CD4-positive, alpha-beta T cell treated with Interleukin-4 for 4 hours (primary cell): Measurements from ENCODE around the gene SMC6.

Source experiments
- DNase-seq: peaks from one replicate; pipeline ENCODE4 v3.0.0-alpha.2; 2020

SMC6 gene

GRCh38 chr2:17753803-17754663 is at the start of gene SMC6, which contains the start of gene GEN1:
SMC6 (minus strand) TSS chr2:17753810; CDS start chr2:17745946, 7,864 bp downstream.
GEN1 (plus strand) TSS chr2:17754138; CDS start chr2:17759944, 5,806 bp downstream.
- DNase-seq = peak; percentile 87

GRCh38 chr2:17800693-17801458 is 47.3 kb upstream of the SMC6 start:
- no peak for DNase-seq

- DNase-seq = no peak
These were observed 46.6 kb upstream of the SMC6 start for GRCh38 chr2:17800219-17800618.

GRCh38 chr2:17799301-17800120 is 45.9 kb upstream of the SMC6 start:
- DNase-seq = no peak

GRCh38 chr2:17798338-17798737 is 44.7 kb upstream of the SMC6 start:
- no peak for DNase-seq

- DNase-seq = no peak
These were observed 41.7 kb upstream of the SMC6 start for GRCh38 chr2:17795309-17795708.

- DNase-seq = no peak
These were observed 40.3 kb upstream of the SMC6 start for GRCh38 chr2:17793803-17794354.

GRCh38 chr2:17793296-17793695 is 39.7 kb upstream of the SMC6 start:
- DNase-seq = no peak

GRCh38 chr2:17792515-17792914 is 38.9 kb upstream of the SMC6 start:
- no peak for DNase-seq

- no peak for DNase-seq
These were observed 38.2 kb upstream of the SMC6 start for GRCh38 chr2:17791817-17792130.

GRCh38 chr2:17791121-17791816 is 37.7 kb upstream of the SMC6 start:
- DNase-seq = no peak

GRCh38 chr2:17790536-17790935 is 36.9 kb upstream of the SMC6 start:
- DNase-seq = no peak

- no peak for DNase-seq
These were observed 35.2 kb upstream of the SMC6 start for GRCh38 chr2:17788773-17789172.

- no peak for DNase-seq
These were observed 33.1 kb upstream of the SMC6 start for GRCh38 chr2:17786727-17787126.

- DNase-seq = no peak
These were observed 27.9 kb upstream of the SMC6 start for GRCh38 chr2:17781482-17781881.

- DNase-seq = no peak
These were observed 26.9 kb upstream of the SMC6 start for GRCh38 chr2:17780546-17780945.

GRCh38 chr2:17772532-17772931 is 18.9 kb upstream of the SMC6 start:
- no peak for DNase-seq

- no peak for DNase-seq
These were observed 18.3 kb upstream of the SMC6 start for GRCh38 chr2:17771956-17772355.

- no peak for DNase-seq
These were observed 15.3 kb upstream of the SMC6 start for GRCh38 chr2:17768894-17769293.

GRCh38 chr2:17765398-17765797 is 11.8 kb upstream of the SMC6 start:
- DNase-seq = no peak

- DNase-seq = no peak
These were observed 10.2 kb upstream of the SMC6 start for GRCh38 chr2:17763641-17764333.

- DNase-seq = no peak
These were observed 8.8 kb upstream of the SMC6 start for GRCh38 chr2:17762451-17762850.
